Measurements from ENCODE around the gene P2RX6. TPM values are rescaled to one million over a fixed set of nuclear protein-coding genes. Genes with fewer than 3 reads are reported as not detected.
A peak's percentile ranks its signal among the peaks of the same experiment; 100 is the strongest.

Gene P2RX6
- total and polyA plus RNA-seq, 9 donors, result 15.3 to 29.6 (median 22.6) TPM

GRCh38 chr22:21015466-21016006 lies 571 bp downstream of the P2RX6 start:
- WGBS (ENCODE audit: insufficient coverage), result 80% methylated on average over 1 of the region's 10 CpGs
- no peak for DNase-seq
- peaks cover 38% of the 10 kb centered on the region for H3K4me1 ChIP-seq (ENCODE audit: control insufficient read depth, insufficient read depth, low read length)
- H3K4me3 ChIP-seq (ENCODE audit: low read length), result peak overlapping the region; percentile 42
- peaks cover 7% of the 10 kb centered on the region for H3K36me3 ChIP-seq (ENCODE audit: control insufficient read depth, insufficient read depth, low read length)
- peak overlapping the region; percentile 66 for H3K27ac ChIP-seq (ENCODE audit: low read length)
- no peaks in the 10 kb centered on the region for H3K27me3 ChIP-seq (ENCODE audit: control insufficient read depth, insufficient read depth, low read length)
- H3K9me3 ChIP-seq (replicated peaks; ENCODE audit: control insufficient read depth, low read depth, low read length), result no peaks in the 10 kb centered on the region

GRCh38 chr22:21016644-21017420 lies 1.9 kb downstream of the P2RX6 start:
- Histone ChIP-seq H3K4me3 (ENCODE audit: low read length) (no peak overlapping the region), H3K27ac (ENCODE audit: low read length) (no peak overlapping the region), H3K9me3 (replicated peaks; ENCODE audit: control insufficient read depth, low read depth, low read length) (no peaks in the 10 kb centered on the region), H3K36me3 (ENCODE audit: control insufficient read depth, insufficient read depth, low read length) (peaks cover 7% of the 10 kb centered on the region), H3K4me1 (ENCODE audit: control insufficient read depth, insufficient read depth, low read length) (peaks cover 38% of the 10 kb centered on the region), H3K27me3 (ENCODE audit: control insufficient read depth, insufficient read depth, low read length) (no peaks in the 10 kb centered on the region)
- no peak for DNase-seq
- 87% methylated on average over 12 of the region's 13 CpGs for WGBS (ENCODE audit: insufficient coverage)

GRCh38 chr22:21018314-21018713 lies 3.3 kb downstream of the P2RX6 start:
- WGBS (ENCODE audit: insufficient coverage), result 82% methylated on average over 2 of the region's 4 CpGs
- Histone ChIP-seq H3K4me1 (ENCODE audit: control insufficient read depth, insufficient read depth, low read length) (peaks cover 34% of the 10 kb centered on the region), H3K27ac (ENCODE audit: low read length) (no peak overlapping the region), H3K9me3 (replicated peaks; ENCODE audit: control insufficient read depth, low read depth, low read length) (no peaks in the 10 kb centered on the region), H3K36me3 (ENCODE audit: control insufficient read depth, insufficient read depth, low read length) (peaks cover 10% of the 10 kb centered on the region), H3K4me3 (ENCODE audit: low read length) (no peak overlapping the region), H3K27me3 (ENCODE audit: control insufficient read depth, insufficient read depth, low read length) (no peaks in the 10 kb centered on the region)
- DNase-seq, result no peak

GRCh38 chr22:21020802-21021429 lies 6.0 kb downstream of the P2RX6 start:
- WGBS (ENCODE audit: insufficient coverage), result 59% methylated on average over 7 of the region's 7 CpGs
- Histone ChIP-seq H3K4me3 (ENCODE audit: low read length) (no peak overlapping the region), H3K27ac (ENCODE audit: low read length) (no peak overlapping the region), H3K4me1 (ENCODE audit: control insufficient read depth, insufficient read depth, low read length) (peaks cover 10% of the 10 kb centered on the region), H3K9me3 (replicated peaks; ENCODE audit: control insufficient read depth, low read depth, low read length) (no peaks in the 10 kb centered on the region), H3K36me3 (ENCODE audit: control insufficient read depth, insufficient read depth, low read length) (peaks cover 14% of the 10 kb centered on the region), H3K27me3 (ENCODE audit: control insufficient read depth, insufficient read depth, low read length) (no peaks in the 10 kb centered on the region)
- DNase-seq, result no peak

- H3K4me3 ChIP-seq (ENCODE audit: low read length), result no peak overlapping the region
- 40% methylated on average over 1 of the region's 10 CpGs for WGBS (ENCODE audit: insufficient coverage)
- no peaks in the 10 kb centered on the region for H3K27me3 ChIP-seq (ENCODE audit: control insufficient read depth, insufficient read depth, low read length)
- no peak for DNase-seq
- H3K36me3 ChIP-seq (ENCODE audit: control insufficient read depth, insufficient read depth, low read length), result peaks cover 12% of the 10 kb centered on the region
- peaks cover 18% of the 10 kb centered on the region for H3K4me1 ChIP-seq (ENCODE audit: control insufficient read depth, insufficient read depth, low read length)
- no peaks in the 10 kb centered on the region for H3K9me3 ChIP-seq (replicated peaks; ENCODE audit: control insufficient read depth, low read depth, low read length)
- H3K27ac ChIP-seq (ENCODE audit: low read length), result no peak overlapping the region
These were observed 7.5 kb downstream of the P2RX6 start for GRCh38 chr22:21022507-21022906.

GRCh38 chr22:21022955-21023614 lies 8.1 kb downstream of the P2RX6 start:
- H3K4me1 ChIP-seq (ENCODE audit: control insufficient read depth, insufficient read depth, low read length), result peaks cover 24% of the 10 kb centered on the region
- 77% methylated on average over 11 of the region's 13 CpGs for WGBS (ENCODE audit: insufficient coverage)
- no peaks in the 10 kb centered on the region for H3K9me3 ChIP-seq (replicated peaks; ENCODE audit: control insufficient read depth, low read depth, low read length)
- no peak overlapping the region for H3K4me3 ChIP-seq (ENCODE audit: low read length)
- peaks cover 12% of the 10 kb centered on the region for H3K36me3 ChIP-seq (ENCODE audit: control insufficient read depth, insufficient read depth, low read length)
- no peak overlapping the region for H3K27ac ChIP-seq (ENCODE audit: low read length)
- DNase-seq, result no peak
- H3K27me3 ChIP-seq (ENCODE audit: control insufficient read depth, insufficient read depth, low read length), result no peaks in the 10 kb centered on the region

GRCh38 chr22:21025266-21025665 lies 10.3 kb downstream of the P2RX6 start:
- no peak overlapping the region for H3K27ac ChIP-seq (ENCODE audit: low read length)
- 54% methylated on average over 5 of the region's 8 CpGs for WGBS (ENCODE audit: insufficient coverage)
- no peaks in the 10 kb centered on the region for H3K27me3 ChIP-seq (ENCODE audit: control insufficient read depth, insufficient read depth, low read length)
- H3K4me1 ChIP-seq (ENCODE audit: control insufficient read depth, insufficient read depth, low read length), result peaks cover 35% of the 10 kb centered on the region
- H3K36me3 ChIP-seq (ENCODE audit: control insufficient read depth, insufficient read depth, low read length), result peaks cover 17% of the 10 kb centered on the region
- DNase-seq, result no peak
- no peak overlapping the region for H3K4me3 ChIP-seq (ENCODE audit: low read length)
- H3K9me3 ChIP-seq (replicated peaks; ENCODE audit: control insufficient read depth, low read depth, low read length), result no peaks in the 10 kb centered on the region

GRCh38 chr22:21025763-21026755 lies 11.1 kb downstream of the P2RX6 start:
- Histone ChIP-seq H3K36me3 (ENCODE audit: control insufficient read depth, insufficient read depth, low read length) (peaks cover 17% of the 10 kb centered on the region), H3K27me3 (ENCODE audit: control insufficient read depth, insufficient read depth, low read length) (no peaks in the 10 kb centered on the region), H3K4me3 (ENCODE audit: low read length) (no peak overlapping the region), H3K4me1 (ENCODE audit: control insufficient read depth, insufficient read depth, low read length) (peaks cover 35% of the 10 kb centered on the region), H3K9me3 (replicated peaks; ENCODE audit: control insufficient read depth, low read depth, low read length) (no peaks in the 10 kb centered on the region), H3K27ac (ENCODE audit: low read length) (no peak overlapping the region)
- 84% methylated on average over 17 of the region's 27 CpGs for WGBS (ENCODE audit: insufficient coverage)
- DNase-seq, result no peak

GRCh38 chr22:21026783-21027692 lies 12.1 kb downstream of the P2RX6 start:
- DNase-seq, result peak; percentile 71
- H3K4me1 ChIP-seq (ENCODE audit: control insufficient read depth, insufficient read depth, low read length), result peaks cover 43% of the 10 kb centered on the region
- peaks cover 8% of the 10 kb centered on the region for H3K27me3 ChIP-seq (ENCODE audit: control insufficient read depth, insufficient read depth, low read length)
- H3K36me3 ChIP-seq (ENCODE audit: control insufficient read depth, insufficient read depth, low read length), result peaks cover 17% of the 10 kb centered on the region
- WGBS (ENCODE audit: insufficient coverage), result 54% methylated on average over 9 of the region's 14 CpGs
- no peaks in the 10 kb centered on the region for H3K9me3 ChIP-seq (replicated peaks; ENCODE audit: control insufficient read depth, low read depth, low read length)
- no peak overlapping the region for H3K27ac ChIP-seq (ENCODE audit: low read length)
- H3K4me3 ChIP-seq (ENCODE audit: low read length), result no peak overlapping the region
